ENCODE data around the gene RASGRF1.
"Not testable (repeated sequence)": the region's sequence is repeated elsewhere in the genome, so short reads cannot be mapped to it uniquely, and the experiment has no call there.

Gene RASGRF1

DNA sequence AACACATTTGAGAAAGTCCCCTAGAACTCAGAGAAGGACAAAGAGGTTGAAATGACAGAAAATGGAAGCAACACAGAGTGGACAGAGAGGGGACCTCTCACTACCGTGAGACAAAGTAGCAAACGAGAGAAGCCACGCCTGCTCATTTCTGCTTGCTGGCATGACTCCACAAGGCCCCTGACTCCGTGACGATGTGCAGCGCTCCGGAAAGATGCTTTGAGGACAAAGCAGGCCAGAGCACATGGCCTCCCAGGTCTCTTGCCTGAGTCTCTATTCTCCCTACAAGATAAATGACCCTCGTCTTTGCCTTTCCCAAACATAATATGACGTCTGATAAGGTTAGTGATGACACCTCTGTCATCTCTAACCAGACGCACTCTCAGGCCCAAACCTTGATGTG, 81.9 kb downstream of the RASGRF1 start:
- DNase-seq (ENCODE audit: low spot score), result no peak

DNA sequence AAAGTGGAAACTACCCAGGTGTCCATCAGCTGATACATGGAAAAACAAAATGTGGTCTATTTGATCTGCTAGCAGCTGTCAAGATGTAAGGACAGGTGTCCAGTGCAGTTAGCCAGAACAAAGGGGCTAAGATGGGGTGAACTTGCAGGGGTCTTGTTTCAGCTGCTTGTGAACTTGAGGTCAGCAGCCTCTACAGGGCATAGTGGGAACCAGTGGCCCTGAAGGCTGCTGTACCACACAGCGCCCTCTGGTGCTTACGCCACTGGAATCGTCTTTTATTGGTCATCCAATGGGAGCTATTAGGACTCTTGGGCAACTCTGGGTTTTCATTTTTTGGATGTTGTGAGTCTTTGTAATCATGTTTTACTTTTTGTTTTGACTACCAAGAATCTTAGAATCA, 83.5 kb downstream of the RASGRF1 start:
- peak; percentile 29 for DNase-seq (ENCODE audit: low spot score)

DNA sequence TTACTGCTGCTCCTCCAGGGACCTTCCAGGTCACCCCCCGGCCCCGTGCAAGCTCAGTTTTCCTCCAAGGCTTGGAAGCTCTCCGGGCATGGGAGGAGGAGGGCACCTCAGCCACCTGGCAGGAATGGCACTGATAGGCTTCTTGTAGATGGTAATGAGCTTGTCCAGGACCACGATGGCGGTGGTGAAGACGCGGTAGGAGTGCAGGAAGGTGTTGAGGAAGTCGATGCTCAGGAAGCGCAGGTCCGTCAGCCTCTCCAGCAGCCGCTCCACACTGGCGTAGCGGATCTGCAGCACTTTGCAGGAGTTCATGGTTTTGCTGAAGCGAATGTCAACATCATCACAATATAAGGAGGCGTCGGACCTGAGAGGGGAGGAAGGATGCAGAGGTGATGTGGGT, 84.5 kb downstream of the RASGRF1 start:
- no peak for DNase-seq (ENCODE audit: low spot score)

DNA sequence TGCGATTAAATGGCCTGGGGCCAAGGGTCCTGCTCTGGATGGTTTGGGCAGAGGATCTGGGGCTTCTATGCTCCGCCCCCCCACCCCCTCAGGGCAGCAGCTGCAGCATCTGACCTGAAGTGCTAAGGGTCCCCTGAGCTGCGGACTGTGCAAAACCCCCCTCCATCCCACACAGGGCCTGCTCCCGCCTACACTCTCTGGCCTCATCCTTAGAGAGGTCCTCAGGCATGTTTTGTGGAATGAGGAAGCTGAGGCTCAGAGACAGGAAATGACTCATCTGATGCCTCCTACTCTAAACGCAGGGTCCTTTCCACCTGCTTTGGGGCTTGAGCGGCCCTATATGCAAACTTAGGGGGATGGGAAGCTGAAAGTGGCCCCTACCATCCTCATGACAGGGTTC, 86.2 kb downstream of the RASGRF1 start:
- no peak for DNase-seq (ENCODE audit: low spot score)

DNA sequence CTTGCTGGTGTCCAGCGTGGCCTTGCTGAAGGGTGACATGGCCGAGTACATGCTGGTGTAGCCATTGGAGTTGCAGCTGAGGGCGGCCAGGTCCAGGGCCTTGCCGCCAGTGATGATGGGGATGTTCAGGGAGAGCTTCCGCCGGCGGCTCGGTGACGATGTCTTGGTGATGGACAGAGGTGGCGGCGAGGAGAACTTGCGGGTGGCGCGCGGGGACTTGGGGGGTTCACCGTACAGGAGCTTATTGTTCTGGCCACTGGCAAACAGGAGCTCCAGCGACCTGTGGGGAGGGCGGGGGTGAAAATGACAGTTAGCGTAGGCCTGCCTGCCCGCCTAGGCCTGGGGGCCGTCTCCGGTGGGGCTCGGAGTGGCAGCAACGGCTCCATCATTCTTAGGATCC, 86.7 kb downstream of the RASGRF1 start:
- DNase-seq (ENCODE audit: low spot score), result no peak

DNA sequence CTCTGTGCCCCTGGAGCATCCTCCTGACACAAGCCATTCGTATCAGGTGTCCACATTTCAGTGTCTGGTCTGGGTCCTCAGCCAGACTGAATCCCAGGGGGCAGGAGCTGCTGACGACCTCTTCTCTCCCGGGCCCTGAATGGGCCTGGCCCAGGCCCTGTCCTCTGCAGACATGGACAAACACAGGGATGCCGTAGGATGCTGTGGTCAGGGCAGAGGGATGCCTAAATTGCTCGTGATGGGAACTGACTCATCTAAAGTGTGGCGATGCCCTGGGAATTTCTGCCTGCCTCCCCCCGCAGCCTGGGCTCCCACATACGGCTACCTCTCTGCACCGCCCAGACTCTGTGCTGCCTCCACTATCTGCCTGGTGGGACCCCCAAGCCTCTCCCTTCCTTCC, 87.3 kb downstream of the RASGRF1 start:
- no peak for DNase-seq (ENCODE audit: low spot score)

DNA sequence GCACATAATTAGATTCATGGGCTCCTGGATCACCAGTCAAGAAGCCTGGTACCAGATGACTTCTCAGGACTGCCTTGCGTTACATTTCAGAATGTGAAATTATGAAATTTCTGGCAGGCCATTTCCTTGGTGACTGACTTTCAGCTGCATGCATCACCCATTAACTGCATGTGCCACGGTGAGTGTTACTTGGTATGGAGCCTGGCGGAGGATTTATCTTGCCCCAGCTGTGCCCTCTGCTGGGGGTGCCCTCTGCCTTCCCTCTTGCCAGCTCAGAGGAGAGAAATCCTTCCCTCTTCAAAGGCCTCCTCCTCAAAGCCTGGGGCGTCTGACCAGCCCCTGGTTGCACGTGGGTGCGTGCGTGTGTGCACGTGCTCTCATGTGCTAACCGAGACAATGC, 88.0 kb downstream of the RASGRF1 start:
- no peak for DNase-seq (ENCODE audit: low spot score)

DNA sequence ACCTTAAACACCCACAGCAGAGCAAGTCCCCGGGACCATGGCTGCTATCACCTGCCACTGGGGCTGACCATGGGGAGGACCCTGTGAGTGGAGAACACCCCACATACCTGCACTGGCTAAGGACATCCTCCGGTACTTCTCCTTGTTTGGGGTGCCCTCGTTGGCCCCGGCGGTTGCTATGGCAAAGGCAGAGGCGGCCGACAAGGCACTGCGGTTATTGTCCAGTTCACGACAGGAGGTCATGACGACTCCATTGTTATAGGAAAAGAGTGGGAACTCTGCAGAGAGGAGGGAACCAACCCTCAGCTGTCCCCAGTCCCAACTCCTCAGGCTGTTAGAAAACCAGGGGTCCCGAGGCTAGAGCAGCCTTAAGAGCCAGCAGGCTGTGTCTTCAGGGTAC, 90.9 kb downstream of the RASGRF1 start:
- DNase-seq (ENCODE audit: low spot score), result no peak

DNA sequence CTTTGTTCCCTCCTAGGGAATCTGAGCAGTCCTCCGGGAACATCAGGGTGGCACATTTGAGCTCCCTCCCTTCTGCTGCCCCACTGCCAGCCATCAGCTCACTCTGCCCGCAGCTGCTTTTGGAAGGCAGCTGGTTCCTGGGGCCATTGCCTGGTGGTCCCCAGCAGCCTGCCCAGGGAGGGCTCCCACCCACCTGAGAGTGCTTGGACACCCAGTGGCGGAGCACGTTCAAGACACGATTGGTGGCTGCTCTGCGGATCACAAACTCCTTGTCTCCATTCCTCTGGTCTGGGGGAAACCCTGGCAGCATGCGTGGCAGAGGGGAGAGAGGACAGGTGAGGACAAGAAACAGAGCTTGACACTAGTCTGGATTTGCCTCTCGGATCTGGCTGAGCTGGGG, 92.1 kb downstream of the RASGRF1 start:
- no peak for DNase-seq (ENCODE audit: low spot score)

DNA sequence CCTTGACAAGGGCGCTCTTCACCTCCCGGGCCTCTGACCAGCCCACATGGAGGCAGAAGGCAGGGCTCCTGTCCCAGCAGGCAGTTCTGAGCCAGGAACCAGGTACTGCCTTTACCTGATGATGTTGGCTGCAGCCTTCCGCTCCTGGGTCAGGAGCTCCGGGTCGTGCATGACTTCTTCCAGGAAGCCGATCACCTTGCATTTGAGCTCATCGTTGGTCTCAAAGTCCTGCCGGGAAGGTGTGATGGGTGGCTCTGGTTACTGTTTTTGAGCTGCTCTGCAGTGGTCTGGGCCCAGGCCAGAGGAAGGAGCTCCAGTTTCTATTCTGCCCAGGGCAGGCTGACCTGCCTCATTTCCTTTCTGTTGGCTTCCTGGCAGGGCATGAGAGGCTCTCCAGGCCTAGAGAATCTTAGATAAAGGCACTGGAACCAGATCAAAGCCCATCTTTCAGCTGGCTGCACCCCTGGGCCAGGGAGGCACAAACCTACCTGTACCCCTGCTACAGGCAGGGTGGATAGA, 92.5 kb downstream of the RASGRF1 start:
- DNase-seq (ENCODE audit: low spot score), result no peak

DNA sequence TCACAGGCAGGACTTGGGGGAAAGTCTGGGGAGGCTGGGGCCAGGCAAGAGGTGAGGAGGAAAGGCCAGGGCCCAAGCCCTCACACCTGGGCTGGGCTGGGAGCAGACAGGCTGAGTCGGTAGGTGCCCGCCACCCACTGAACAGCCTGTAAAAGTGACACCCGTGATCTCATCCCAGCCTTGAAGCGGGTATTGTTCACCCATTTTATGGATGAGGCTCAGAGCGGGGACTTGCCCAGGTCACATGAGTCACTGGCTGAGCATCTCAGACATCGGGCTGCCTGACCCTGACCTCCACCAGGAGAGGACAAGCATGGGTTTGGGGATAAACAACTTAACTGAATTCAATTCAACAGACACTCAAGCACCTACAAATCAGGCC, 93.7 kb downstream of the RASGRF1 start:
- DNase-seq (ENCODE audit: low spot score), result no peak

DNA sequence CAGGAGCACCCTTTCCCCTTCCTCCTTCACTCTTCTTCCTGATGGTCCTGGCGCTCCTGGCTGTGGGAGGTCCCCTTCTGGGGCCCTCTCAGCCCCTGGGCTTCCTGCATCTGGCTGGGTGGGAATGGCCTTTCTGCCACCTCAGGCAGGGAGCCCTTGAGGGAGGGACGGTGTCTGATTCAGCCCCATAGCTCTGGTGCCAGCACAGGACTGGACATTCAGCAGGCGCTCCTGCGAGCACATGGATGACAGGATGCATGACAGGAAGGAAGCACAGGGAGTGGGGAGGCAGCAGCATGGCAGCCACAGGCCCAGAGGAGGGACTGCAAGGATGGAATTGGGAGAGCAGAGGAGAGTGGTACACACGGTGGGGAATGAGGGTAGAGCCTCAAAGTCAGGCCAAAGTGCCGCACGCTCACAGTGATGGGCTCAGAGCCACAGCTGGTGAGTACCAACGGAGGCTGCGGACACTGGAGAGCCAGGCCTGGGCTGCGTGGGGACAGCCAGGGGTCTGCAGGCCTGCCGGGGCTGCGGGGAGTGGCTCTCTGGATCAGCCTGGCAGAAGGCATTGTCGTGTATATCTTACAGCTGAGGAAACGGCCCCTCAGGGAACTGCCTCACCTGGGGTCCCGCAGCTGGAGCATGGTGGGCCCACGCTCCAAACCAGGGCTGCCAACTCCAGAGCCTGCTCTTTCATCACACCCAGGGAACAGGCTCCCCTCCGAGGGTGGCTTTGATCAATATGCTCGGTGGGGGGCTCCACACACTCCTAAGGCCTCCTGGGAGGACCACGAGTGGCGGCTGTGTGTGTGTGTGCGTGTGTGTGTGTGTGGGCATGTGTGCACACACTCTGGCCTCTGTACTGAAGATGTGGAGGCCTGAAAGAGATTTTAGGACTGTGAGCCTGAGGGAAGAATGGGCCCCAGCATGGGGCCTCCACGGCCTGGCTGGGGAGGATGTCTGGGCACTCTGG, 94.4 kb downstream of the RASGRF1 start:
- no peak for DNase-seq (ENCODE audit: low spot score)

DNA sequence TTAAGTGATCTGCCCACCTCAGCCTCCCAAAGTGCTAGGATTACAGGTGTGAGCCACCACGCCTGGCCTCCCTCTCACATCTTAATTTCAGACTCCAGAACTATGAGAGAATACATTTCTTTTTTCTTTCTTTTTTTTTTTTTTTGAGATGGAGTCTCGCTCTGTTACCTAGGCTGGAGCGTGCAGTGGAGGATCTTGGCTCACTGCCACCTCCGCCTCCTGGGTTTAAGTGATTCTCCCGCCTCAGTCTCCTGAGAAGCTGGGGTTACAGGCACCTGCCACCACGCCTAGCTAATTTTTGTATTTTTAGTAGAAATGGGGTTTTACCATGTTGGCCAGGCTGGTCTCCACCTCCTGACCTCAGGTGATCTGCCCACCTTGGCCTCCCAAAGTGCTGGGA, 95.4 kb downstream of the RASGRF1 start:
- not testable (repeated sequence) for DNase-seq (ENCODE audit: low spot score)

DNA sequence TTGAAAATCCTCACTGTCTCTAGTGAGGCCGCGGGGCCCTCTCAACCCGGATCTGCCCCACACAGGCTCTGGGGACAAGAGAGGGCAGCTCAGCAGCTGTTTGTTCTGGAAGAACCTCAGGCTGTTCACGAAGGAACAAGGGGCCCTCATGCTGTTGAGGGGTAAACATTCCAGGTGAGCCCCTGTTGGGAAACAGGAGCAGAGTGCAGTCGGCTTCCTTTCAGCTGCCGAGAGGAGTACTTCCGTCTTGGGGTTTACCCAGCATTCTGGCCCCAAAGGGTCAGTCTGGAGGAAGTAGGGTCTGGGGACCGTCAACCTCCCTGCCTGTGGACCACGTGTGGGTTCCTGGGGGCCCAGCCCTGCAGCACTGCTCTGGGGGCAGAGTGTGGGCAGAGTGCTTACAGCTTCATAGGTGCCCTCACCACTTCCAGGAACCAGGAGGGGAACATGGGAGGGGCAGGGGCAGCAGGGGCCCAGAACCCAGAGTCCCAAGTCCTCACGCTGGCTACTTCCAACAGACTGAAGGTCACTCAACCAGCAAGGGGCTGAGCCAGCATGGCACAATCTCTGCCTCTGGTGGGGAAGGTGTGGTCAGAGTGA, 96.5 kb downstream of the RASGRF1 start:
- no peak for DNase-seq (ENCODE audit: low spot score)

DNA sequence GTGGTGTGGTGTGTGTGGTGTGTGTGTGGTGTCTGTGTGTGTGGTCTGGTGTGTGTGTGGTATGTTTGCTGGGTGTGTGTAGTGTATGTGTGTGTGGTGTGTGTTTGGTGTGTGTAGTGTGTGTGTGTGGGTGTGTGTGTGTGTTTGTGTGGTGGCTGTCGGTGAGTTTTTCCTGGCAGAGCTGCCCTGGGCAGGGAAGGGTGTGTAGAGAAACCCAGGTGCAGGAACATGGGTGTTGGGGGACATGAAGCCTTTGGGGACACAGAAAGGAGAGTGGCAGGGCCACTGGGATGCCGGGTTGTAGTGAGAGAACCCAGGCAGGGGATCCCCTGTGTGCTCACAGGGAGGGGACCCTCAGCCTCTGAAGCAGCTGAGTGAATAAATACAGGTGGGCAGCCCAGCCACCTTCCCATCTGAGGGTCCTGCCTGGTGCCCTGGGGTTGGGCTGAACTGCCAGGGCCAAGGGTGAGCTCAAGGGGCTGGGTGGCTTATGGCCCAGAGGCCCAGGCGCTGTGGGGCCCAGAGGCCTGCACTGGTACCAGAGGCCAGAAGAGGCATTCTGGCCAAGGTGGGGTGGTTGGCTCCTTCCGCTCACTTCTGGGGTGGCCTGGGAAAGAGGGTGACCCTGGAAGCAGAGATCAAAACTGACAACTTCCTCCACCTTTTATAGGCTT, 97.2 kb downstream of the RASGRF1 start:
- no peak for DNase-seq (ENCODE audit: low spot score)

DNA sequence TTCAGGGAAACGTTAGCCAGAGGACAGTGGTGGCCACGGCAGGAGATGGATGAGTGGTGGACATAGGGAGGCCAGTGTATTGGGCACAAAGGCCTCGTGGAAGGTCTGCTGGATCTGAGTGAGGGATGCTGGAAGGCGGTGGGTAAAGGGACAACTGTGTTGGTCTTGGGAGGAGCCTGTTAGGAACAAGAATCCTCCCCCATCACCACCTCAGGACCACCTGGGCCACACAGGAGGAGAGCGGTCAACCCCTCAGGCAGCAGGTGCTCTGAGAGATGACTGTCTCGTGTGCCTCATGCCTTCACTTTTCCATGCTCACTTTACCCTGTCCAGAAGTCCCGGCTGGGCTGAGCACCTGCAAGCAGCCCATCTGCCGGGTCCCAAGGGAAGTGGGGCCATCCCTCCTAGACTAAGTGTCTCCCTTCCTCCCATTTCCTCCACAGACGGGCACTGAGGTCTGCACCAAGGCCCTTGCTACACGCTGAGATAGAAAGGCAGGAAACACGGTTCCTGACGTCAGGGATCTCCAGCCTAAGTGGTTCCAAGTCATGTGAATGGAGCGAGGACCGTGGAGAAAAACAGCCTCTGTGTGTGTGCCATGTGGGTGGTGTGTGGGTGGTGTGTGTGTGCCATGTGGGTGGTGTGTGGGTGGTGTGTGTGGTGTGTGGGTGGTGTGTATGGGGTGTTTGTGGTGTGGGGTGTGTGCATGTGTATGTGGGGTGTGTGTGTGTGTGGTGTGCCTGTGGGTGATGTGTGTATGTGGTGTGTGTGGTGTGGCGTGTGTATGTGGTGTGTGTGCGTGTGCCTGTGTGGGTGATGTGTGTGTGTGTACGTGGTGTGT, 97.9 kb downstream of the RASGRF1 start:
- DNase-seq (ENCODE audit: low spot score), result no peak

DNA sequence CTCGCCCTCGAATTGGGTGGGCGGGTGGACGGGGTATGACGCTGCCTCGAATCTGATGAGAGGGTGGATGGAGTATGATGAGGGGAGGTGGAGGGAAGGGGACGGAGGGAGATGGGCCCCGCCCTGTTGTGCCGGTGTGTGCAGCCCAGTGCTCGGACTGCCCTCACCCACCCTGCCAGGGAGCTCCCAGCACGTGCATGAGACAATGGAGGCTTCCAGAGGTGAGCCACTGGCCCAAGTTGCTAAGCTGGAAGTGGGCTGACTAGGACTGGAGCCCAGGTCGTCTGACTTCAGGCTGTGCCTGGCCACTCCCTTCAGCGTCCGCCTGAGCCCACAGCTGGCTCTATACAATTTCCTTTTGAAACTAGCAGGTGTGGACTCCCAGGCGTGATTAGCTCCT, 98.7 kb downstream of the RASGRF1 start:
- DNase-seq (ENCODE audit: low spot score), result no peak

DNA sequence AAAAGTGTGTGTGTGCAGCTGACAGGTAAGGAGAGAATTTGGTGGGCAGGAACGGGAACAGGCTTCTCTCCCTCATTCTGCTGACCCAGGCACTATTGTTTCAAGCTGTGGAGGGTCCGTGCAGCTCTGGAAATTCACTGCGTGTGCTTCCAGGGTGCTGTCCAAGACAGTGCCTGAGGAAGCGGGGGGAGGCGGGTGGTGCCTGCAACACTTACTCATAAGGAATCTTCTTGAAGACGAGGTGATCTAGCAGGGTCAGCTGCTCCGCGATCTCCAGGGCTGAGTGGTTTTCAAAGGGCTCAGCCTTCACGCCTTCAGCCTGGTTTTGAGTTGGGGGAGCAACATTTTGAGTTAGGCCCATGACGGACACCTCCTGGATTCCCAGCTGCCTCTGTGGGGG, 99.1 kb downstream of the RASGRF1 start:
- DNase-seq (ENCODE audit: low spot score), result no peak

DNA sequence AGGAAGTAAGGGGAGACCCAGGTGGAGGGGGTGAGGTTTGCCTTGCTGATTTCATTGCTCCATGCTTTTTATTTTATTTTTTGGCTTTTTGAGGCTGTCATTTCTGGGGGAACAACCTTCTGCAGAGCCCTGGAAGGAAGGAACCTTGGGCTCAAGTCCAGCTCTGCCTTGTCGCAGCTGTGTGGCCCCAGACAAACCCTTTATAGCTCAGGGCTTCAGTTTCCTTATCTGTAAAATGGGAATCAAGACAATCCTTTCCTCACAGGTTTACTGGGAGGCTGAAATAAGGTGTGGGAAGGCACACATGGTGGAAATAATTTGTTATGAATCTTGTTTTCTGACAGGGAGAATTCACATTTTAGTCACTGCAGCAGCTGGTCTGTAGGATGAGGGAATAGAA, 100.3 kb downstream of the RASGRF1 start:
- DNase-seq (ENCODE audit: low spot score), result no peak

DNA sequence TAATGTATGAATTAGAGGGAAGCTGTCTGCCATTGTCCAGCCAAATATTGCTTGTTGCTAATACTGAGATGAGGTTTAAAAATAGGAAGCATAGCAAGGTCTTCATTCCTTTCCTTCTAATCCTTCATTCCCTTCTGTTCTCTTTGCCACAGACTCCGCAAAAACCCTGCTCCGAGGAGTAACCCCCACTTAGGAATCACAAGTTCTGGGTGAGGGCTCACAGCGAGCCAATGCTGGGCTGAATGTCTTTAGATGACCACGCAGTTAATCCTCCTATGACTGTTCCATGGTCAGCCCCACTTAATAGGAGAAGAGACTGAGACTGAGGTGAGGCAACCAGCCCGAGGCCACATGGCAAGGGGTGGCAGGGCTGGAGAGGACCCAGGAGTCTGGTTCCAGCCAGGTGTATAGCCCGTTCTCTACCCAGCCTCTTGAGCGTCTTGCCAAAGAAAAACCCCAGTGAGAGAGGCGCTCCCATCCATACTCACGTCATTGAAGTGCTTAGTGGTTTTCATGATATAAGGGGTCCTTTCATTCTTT, 100.8 kb downstream of the RASGRF1 start:
- DNase-seq (ENCODE audit: low spot score), result no peak

DNA sequence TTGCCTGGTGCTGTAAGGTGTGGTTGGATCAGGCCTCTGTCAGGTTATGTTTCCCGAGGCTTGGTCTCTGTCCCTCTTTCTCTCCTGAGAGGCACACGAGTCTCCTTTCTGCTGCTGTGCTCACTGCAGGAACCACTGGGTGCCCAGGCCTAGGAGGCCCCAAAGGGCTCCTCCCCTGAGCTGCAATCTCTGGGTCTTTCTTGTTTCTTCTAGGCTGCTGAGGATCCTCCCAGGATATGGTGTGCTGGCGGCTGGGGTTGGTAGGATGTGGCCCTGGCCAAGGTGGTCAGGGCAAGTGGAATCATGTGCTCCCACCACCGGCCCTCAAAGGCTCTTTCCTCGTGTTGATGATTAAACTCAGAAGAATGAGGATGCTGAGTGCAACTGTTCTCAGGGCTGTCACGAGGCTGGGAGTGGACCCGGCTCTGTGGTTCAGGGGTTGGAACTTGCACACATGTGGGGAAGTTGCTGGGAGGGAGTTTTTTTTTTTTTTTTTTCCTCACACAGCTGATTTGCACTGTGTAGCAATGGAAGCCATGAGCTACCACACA, 102.1 kb downstream of the RASGRF1 start:
- no peak for DNase-seq (ENCODE audit: low spot score)
